Measurements from ENCODE around the gene USP40.

USP40 gene

GRCh38 chr2:233433029-233433428 lies 133.6 kb downstream of the USP40 start:
- no peak overlapping the region for H3K4me3 ChIP-seq (ENCODE audit: control insufficient read depth, low read depth, low read length)
- no peak for TF ChIP-seq CTCF (conservative IDR thresholded peaks at IDR 0.05; ENCODE audit: control insufficient read depth, insufficient read depth, low read depth, low read length)
- no peak for DNase-seq (ENCODE audit: low read depth)

GRCh38 chr2:233430651-233431050 lies 135.9 kb downstream of the USP40 start:
- no peak for DNase-seq (ENCODE audit: low read depth)
- TF ChIP-seq CTCF (conservative IDR thresholded peaks at IDR 0.05; ENCODE audit: control insufficient read depth, insufficient read depth, low read depth, low read length), result no peak
- H3K4me3 ChIP-seq (ENCODE audit: control insufficient read depth, low read depth, low read length), result no peak overlapping the region

GRCh38 chr2:233430081-233430480 lies 136.5 kb downstream of the USP40 start:
- TF ChIP-seq CTCF (conservative IDR thresholded peaks at IDR 0.05; ENCODE audit: control insufficient read depth, insufficient read depth, low read depth, low read length), result no peak
- H3K4me3 ChIP-seq (ENCODE audit: control insufficient read depth, low read depth, low read length), result no peak overlapping the region
- no peak for DNase-seq (ENCODE audit: low read depth)

GRCh38 chr2:233429175-233429897 lies 137.2 kb downstream of the USP40 start:
- DNase-seq (ENCODE audit: low read depth), result no peak
- no peak overlapping the region for H3K4me3 ChIP-seq (ENCODE audit: control insufficient read depth, low read depth, low read length)
- TF ChIP-seq CTCF (conservative IDR thresholded peaks at IDR 0.05; ENCODE audit: control insufficient read depth, insufficient read depth, low read depth, low read length), result no peak

- no peak for DNase-seq (ENCODE audit: low read depth)
- no peak for TF ChIP-seq CTCF (conservative IDR thresholded peaks at IDR 0.05; ENCODE audit: control insufficient read depth, insufficient read depth, low read depth, low read length)
- no peak overlapping the region for H3K4me3 ChIP-seq (ENCODE audit: control insufficient read depth, low read depth, low read length)
Measured at GRCh38 chr2:233428438-233428837, 138.1 kb downstream of the USP40 start.

- DNase-seq (ENCODE audit: low read depth), result no peak
- no peak for TF ChIP-seq CTCF (conservative IDR thresholded peaks at IDR 0.05; ENCODE audit: control insufficient read depth, insufficient read depth, low read depth, low read length)
- H3K4me3 ChIP-seq (ENCODE audit: control insufficient read depth, low read depth, low read length), result no peak overlapping the region
Measured at GRCh38 chr2:233428008-233428407, 138.6 kb downstream of the USP40 start.

Data from fibroblast of mammary gland (primary cell).